Embryonic facial prominence (tissue), 1 donor: ENCODE data around the gene DUSP2.

Experiments used
- DNase-seq: peaks from one replicate; pipeline ENCODE4 v3.0.0-alpha.2; 2016; ENCODE audit errors: extremely low spot score

Gene DUSP2

DNA sequence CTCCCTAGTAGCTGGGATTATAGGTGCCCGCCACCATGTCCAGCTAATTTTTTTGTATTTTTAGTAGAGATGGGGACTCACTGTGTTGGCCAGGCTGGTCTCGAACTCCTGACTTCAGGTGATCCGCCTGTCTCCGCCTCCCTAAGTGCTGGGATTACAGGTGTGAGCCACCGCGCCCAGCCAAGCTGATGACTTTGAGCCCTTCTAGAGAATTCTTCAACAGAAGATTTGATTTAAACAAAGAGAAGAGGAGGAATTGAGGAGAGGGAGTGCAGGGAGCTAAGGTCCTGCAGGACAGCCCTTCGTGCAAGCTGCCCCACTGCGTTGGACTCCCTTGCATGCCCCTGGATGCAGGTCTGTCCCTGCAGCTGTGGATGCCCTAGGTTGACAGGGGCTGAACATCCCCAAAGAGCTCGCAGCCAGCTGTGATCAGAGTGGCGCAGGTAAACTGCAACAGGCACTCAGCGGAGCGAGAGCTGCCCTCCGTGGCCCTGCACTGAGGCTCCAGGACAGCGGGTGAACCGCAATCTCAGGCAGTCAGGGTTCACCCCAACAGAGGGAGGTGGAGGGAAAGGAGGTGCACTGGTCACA, 42.5 kb downstream of the DUSP2 start:
- DNase-seq, result no peak

DNA sequence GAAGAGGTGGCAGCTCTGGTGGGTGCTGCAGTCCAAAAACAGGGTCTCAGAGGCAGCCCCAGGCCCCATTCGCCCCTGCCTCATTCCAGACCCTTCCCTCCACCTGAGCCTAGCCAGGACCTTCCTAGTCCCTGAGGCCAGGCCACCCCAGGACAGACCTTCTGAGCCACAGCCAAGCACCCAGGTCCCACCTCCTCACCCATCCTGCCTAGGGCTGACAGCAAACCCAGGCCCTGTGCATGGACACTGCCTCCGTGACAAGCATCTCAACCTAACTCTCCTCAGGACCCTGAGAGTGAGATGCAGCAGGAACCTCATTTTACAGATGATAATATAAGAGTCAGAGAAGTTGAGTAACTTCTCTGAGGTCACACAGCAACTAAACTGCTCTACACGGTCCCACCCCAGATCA, 44.3 kb downstream of the DUSP2 start:
- DNase-seq, result no peak

GRCh38 chr2:96099861-96100798, 45.1 kb downstream of the DUSP2 start:
- no peak for DNase-seq

- no peak for DNase-seq
These were observed 46.2 kb downstream of the DUSP2 start for GRCh38 chr2:96098900-96099590.

GRCh38 chr2:96097951-96098823, 47.1 kb downstream of the DUSP2 start:
- no peak for DNase-seq

GRCh38 chr2:96097441-96097840, 47.8 kb downstream of the DUSP2 start:
- DNase-seq, result no peak

DNA sequence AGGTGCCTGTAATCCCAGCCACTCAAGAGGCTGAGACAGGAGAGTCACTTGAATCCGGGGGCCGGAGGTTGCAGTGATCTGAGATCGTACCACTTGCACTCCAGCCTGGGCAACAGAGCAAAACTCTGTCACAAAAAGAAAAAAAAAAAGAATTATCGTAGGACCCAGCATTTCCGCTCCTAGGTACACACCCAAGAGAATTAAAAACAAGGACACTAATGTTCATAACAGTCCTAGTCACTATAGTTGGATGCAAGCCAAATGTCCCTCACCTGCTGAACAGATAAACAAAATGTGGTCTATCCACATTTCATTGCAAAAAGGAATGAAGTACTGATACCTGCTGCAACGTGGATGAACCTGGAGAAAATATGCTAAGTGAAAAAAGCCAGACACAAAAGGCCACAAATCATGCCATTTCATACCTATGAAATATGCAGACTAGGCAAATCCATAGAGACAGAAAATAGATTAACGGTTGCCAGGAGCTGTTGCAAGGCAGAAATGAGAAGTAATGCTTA, 50.1 kb downstream of the DUSP2 start:
- DNase-seq, result no peak

DNA sequence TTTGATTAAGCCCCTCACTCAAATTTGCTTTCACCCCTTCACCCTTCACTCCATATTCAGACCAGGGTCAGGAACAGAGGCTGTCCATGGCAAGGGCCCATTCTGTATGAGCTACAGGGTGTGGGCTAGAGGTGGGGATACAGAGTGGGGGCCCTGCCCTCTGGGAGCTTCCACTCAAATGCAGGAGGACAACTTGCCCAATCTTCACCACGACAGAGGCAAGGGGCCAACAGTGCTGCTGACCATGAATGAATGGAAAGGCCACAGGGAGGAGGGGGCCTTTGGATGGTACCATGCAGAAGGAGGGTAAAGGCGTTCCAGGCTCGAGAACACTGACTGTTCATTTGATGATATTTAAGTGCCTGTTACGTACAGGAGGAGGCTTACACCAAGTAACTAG, 51.7 kb downstream of the DUSP2 start:
- DNase-seq, result no peak
